Skeletal muscle tissue (tissue), 4 donors: ENCODE measurements around the gene KCNN3. TPM values are rescaled to one million over a fixed set of nuclear protein-coding genes. Genes with fewer than 3 reads are reported as not detected.

ENCODE experiments used
- H3K27ac ChIP-seq: one replicate; pipeline ENCODE4 v1.7.0; 2013; ENCODE audit warnings: mild to moderate bottlenecking, low read depth, low read length, inconsistent platforms
- H3K27me3 ChIP-seq, 3 donors: one replicate each; pipeline ENCODE4 v1.7.0; 2013; ENCODE audit warnings: low read length in 3 of 3; ENCODE audit not compliant: control insufficient read depth in 3 of 3, insufficient read depth in 3 of 3
- H3K36me3 ChIP-seq, 3 donors: one replicate each; pipeline ENCODE4 v1.7.0; 2013; ENCODE audit warnings: low read length in 3 of 3; ENCODE audit not compliant: control insufficient read depth in 3 of 3, insufficient read depth in 3 of 3
- H3K4me1 ChIP-seq, 3 donors: one replicate each; pipeline ENCODE4 v1.7.0; 2013; ENCODE audit warnings: low read length in 3 of 3, mild to moderate bottlenecking in 3 of 3; ENCODE audit not compliant: control insufficient read depth in 3 of 3, insufficient read depth in 3 of 3
- H3K4me3 ChIP-seq, 3 donors: one replicate each; pipeline ENCODE4 v1.7.0; 2013; ENCODE audit warnings: low read length in 3 of 3
- H3K9ac ChIP-seq, 3 donors: one replicate each; pipeline ENCODE4 v1.7.0; 2013; ENCODE audit warnings: low read length in 3 of 3, mild to moderate bottlenecking in 3 of 3, moderate library complexity in 2 of 3, low read depth in 1 of 3
- H3K9me3 ChIP-seq, 3 donors: one replicate each; pipeline ENCODE4 v1.7.0; 2013; ENCODE audit warnings: low read length in 3 of 3; ENCODE audit not compliant: control insufficient read depth in 3 of 3
- total RNA-seq: library from RNA; depleted of rRNA; stranded (reverse); fragments of >200 nt; gene quantifications from one replicate; pipeline ENCODE4 v1.2.3, GENCODE V29; 2014
- donor health status: Osteomylitis.

Gene KCNN3
- total RNA-seq, 1 donor from 2014 or later, result 3.7 TPM

GRCh38 chr1:154862907-154863306, 7.2 kb downstream of the KCNN3 start:
- Histone ChIP-seq H3K4me1 (peaks cover 85 to 95% (median 86%) of the 10 kb centered on the region in 3 donors), H3K9me3 (no peaks in the 10 kb centered on the region)

GRCh38 chr1:154861607-154862094, 8.4 kb downstream of the KCNN3 start:
- Histone ChIP-seq H3K4me3 (peak overlapping the region in 2 of 3 donors; percentile 40 to 41), H3K9me3 (no peaks in the 10 kb centered on the region), H3K36me3 (no peaks in the 10 kb centered on the region), H3K9ac (peak overlapping the region; percentile 44 to 70 (median 45)), H3K27me3 (no peaks in the 10 kb centered on the region), H3K4me1 (peaks cover 82 to 100% (median 84%) of the 10 kb centered on the region in 3 donors), H3K27ac (peak overlapping the region; percentile 97)

More at GRCh38 chr1:154862907-154863306, 7.2 kb downstream of the KCNN3 start:
- H3K4me3 ChIP-seq, result peak overlapping the region in 1 of 3 donors; percentile 27
- H3K9ac ChIP-seq, result peak overlapping the region; percentile 57 to 70 (median 68)
- H3K27ac ChIP-seq, result peak overlapping the region; percentile 97
- H3K36me3 ChIP-seq, result no peaks in the 10 kb centered on the region
- no peaks in the 10 kb centered on the region for H3K27me3 ChIP-seq

GRCh38 chr1:154860156-154860870, 9.8 kb downstream of the KCNN3 start:
- Histone ChIP-seq H3K27ac (peak overlapping the region; percentile 97), H3K27me3 (no peaks in the 10 kb centered on the region), H3K4me3 (peak overlapping the region in 2 of 3 donors; percentile 56 to 59), H3K9ac (peak overlapping the region; percentile 71 to 85 (median 82)), H3K4me1 (peaks cover 86 to 100% (median 86%) of the 10 kb centered on the region in 3 donors), H3K9me3 (no peaks in the 10 kb centered on the region), H3K36me3 (no peaks in the 10 kb centered on the region)

- H3K27me3 ChIP-seq, result no peaks in the 10 kb centered on the region
- peak overlapping the region in 2 of 3 donors; percentile 48 to 59 for H3K4me3 ChIP-seq
- peak overlapping the region; percentile 97 for H3K27ac ChIP-seq
- H3K4me1 ChIP-seq, result peaks cover 84 to 96% (median 85%) of the 10 kb centered on the region in 3 donors
- H3K36me3 ChIP-seq, result no peaks in the 10 kb centered on the region
- H3K9me3 ChIP-seq, result no peaks in the 10 kb centered on the region
- H3K9ac ChIP-seq, result peak overlapping the region; percentile 80 to 85 (median 82)
Measured at GRCh38 chr1:154859786-154860155, 10.3 kb downstream of the KCNN3 start.

- H3K36me3 ChIP-seq, result no peaks in the 10 kb centered on the region
- H3K9ac ChIP-seq, result peak overlapping the region; percentile 80 to 85 (median 82)
- peak overlapping the region; percentile 97 for H3K27ac ChIP-seq
- no peaks in the 10 kb centered on the region for H3K27me3 ChIP-seq
- H3K9me3 ChIP-seq, result no peaks in the 10 kb centered on the region
- peak overlapping the region; percentile 22 to 59 (median 48) for H3K4me3 ChIP-seq
- H3K4me1 ChIP-seq, result peaks cover 78 to 91% (median 81%) of the 10 kb centered on the region in 3 donors
Measured at GRCh38 chr1:154859151-154859785, 10.8 kb downstream of the KCNN3 start.

GRCh38 chr1:154857441-154858215, 12.5 kb downstream of the KCNN3 start:
- Histone ChIP-seq H3K9me3 (no peaks in the 10 kb centered on the region), H3K27ac (peak overlapping the region; percentile 97), H3K4me1 (peaks cover 71 to 84% (median 73%) of the 10 kb centered on the region in 3 donors), H3K9ac (peak overlapping the region in 2 of 3 donors; percentile 80 to 82), H3K4me3 (peak overlapping the region in 1 of 3 donors; percentile 36), H3K27me3 (no peaks in the 10 kb centered on the region), H3K36me3 (no peaks in the 10 kb centered on the region)

GRCh38 chr1:154857022-154857421, 13.1 kb downstream of the KCNN3 start:
- H3K4me1 ChIP-seq, result peaks cover 67 to 84% (median 70%) of the 10 kb centered on the region in 3 donors

GRCh38 chr1:154856544-154856943, 13.5 kb downstream of the KCNN3 start:
- Histone ChIP-seq H3K9ac (peak overlapping the region; percentile 12 to 63 (median 28)), H3K4me3 (peak overlapping the region in 1 of 3 donors; percentile 12), H3K27me3 (no peaks in the 10 kb centered on the region), H3K27ac (peak overlapping the region; percentile 75), H3K9me3 (no peaks in the 10 kb centered on the region), H3K4me1 (peaks cover 62 to 84% (median 69%) of the 10 kb centered on the region in 3 donors), H3K36me3 (no peaks in the 10 kb centered on the region)

More at GRCh38 chr1:154857022-154857421, 13.1 kb downstream of the KCNN3 start:
- no peak overlapping the region for H3K4me3 ChIP-seq
- no peaks in the 10 kb centered on the region for H3K36me3 ChIP-seq
- H3K27ac ChIP-seq, result peak overlapping the region; percentile 75
- H3K9me3 ChIP-seq, result no peaks in the 10 kb centered on the region
- H3K9ac ChIP-seq, result no peak overlapping the region
- H3K27me3 ChIP-seq, result no peaks in the 10 kb centered on the region

- H3K27me3 ChIP-seq, result no peaks in the 10 kb centered on the region
- H3K4me1 ChIP-seq, result peaks cover 57 to 83% (median 69%) of the 10 kb centered on the region in 3 donors
- no peaks in the 10 kb centered on the region for H3K9me3 ChIP-seq
- peak overlapping the region; percentile 28 to 63 (median 54) for H3K9ac ChIP-seq
- no peaks in the 10 kb centered on the region for H3K36me3 ChIP-seq
- peak overlapping the region; percentile 75 for H3K27ac ChIP-seq
- peak overlapping the region in 2 of 3 donors; percentile 22 to 39 for H3K4me3 ChIP-seq
Measured at GRCh38 chr1:154856049-154856448, 14.0 kb downstream of the KCNN3 start.
